Vagina (tissue), 2 donors: ENCODE results near the gene PRSS16. TPM values are rescaled to one million over a fixed set of nuclear protein-coding genes. Genes with fewer than 3 reads are reported as not detected.
"Not testable (repeated sequence)": the region's sequence is repeated elsewhere in the genome, so short reads cannot be mapped to it uniquely, and the experiment has no call there.

ENCODE experiments used
- DNase-seq, 2 donors: peaks; one replicate each; pipeline ENCODE4 v3.0.0-alpha.2; 2017; ENCODE audit errors: extremely low spot score in 2 of 2
- H3K27ac ChIP-seq: fragments of 200-600 bp; sonication (generic); one replicate; pipeline ENCODE4 v1.5.1; 2019
- H3K27me3 ChIP-seq: fragments of 200-600 bp; sonication (generic); one replicate; pipeline ENCODE4 v1.5.1; 2019
- H3K36me3 ChIP-seq, 2 donors: fragments of 200-600 bp; sonication (generic); one replicate each; pipeline ENCODE4 v1.5.1; 2017 to 2019
- H3K4me1 ChIP-seq: fragments of 200-600 bp; sonication (generic); one replicate; pipeline ENCODE4 v1.5.1; 2019
- H3K4me3 ChIP-seq, 2 donors: fragments of 200-600 bp; sonication (generic); 1 replicate in 1 of 2; 2 replicates in 1 of 2; pipeline ENCODE4 v1.5.1; 2016 to 2019
- H3K9me3 ChIP-seq: fragments of 200-600 bp; sonication (generic); one replicate; pipeline ENCODE4 v1.5.1; 2019
- CTCF ChIP-seq, 3 experiments: fragments of 450-650 bp in 2 of 3; fragments of 200-600 bp in 1 of 3; sonication (generic) in 1 of 3; IDR thresholded peaks; one replicate each; pipeline ENCODE4 v1.5.1; 2017 to 2019; ENCODE audit warnings: antibody characterized with exemption in 3 of 3, mild to moderate bottlenecking in 2 of 3, moderate library complexity in 2 of 3
- POLR2A ChIP-seq, 2 donors: fragments of 450-650 bp; IDR thresholded peaks; one replicate each; pipeline ENCODE4 v1.6.1; 2017; ENCODE audit warnings: antibody characterized with exemption in 2 of 2, mild to moderate bottlenecking in 2 of 2, moderate library complexity in 2 of 2
- POLR2AphosphoS5 ChIP-seq, 2 donors: sonication (generic); formaldehyde crosslinking; IDR thresholded peaks; one replicate each; pipeline ENCODE4 v1.9.0; 2017; ENCODE audit warnings: antibody characterized with exemption in 2 of 2, mild to moderate bottlenecking in 2 of 2, low read depth in 1 of 2; ENCODE audit not compliant: insufficient read depth in 1 of 2
- intact Hi-C: fragments of 100-400 bp; cut with DNase I; formaldehyde crosslinking; loops from one replicate; pipeline ENCODE4 v1.15.1; 2023
- total RNA-seq: library from RNA; depleted of rRNA; stranded (reverse); fragments of >200 nt; gene quantifications from one replicate; pipeline ENCODE4 v1.2.3, GENCODE V29; 2016

PRSS16 gene
- total RNA-seq, 1 donor from 2014 or later = 1.2 TPM

- H3K36me3 ChIP-seq = no peaks in the 10 kb centered on the region
- no peak overlapping the region for H3K4me3 ChIP-seq
- no peaks in the 10 kb centered on the region for H3K27me3 ChIP-seq
- TF ChIP-seq POLR2AphosphoS5 (IDR thresholded peaks at IDR 0.05; ENCODE audit: insufficient read depth in 1 of 2, low read depth in 1 of 2) = no peak
- no peak for TF ChIP-seq CTCF (IDR thresholded peaks at IDR 0.05)
- no peak for TF ChIP-seq POLR2A (IDR thresholded peaks at IDR 0.05)
- DNase-seq = no peak
- intact Hi-C loops = no loop called here
- H3K4me1 ChIP-seq = no peaks in the 10 kb centered on the region
- no peaks in the 10 kb centered on the region for H3K9me3 ChIP-seq
- H3K27ac ChIP-seq = no peak overlapping the region
These were observed 38.3 kb upstream of the PRSS16 start for GRCh38 chr6:27209196-27209595.

- Histone ChIP-seq H3K36me3 (no peaks in the 10 kb centered on the region), H3K27ac (no peak overlapping the region), H3K9me3 (no peaks in the 10 kb centered on the region), H3K27me3 (no peaks in the 10 kb centered on the region), H3K4me3 (no peak overlapping the region), H3K4me1 (no peaks in the 10 kb centered on the region)
- TF ChIP-seq POLR2AphosphoS5 (IDR thresholded peaks at IDR 0.05; ENCODE audit: insufficient read depth in 1 of 2, low read depth in 1 of 2) (no peak), CTCF (IDR thresholded peaks at IDR 0.05) (no peak), POLR2A (IDR thresholded peaks at IDR 0.05) (no peak)
- no peak for DNase-seq
- intact Hi-C loops = no loop called here
These were observed 37.7 kb upstream of the PRSS16 start for GRCh38 chr6:27209659-27210269.

- H3K9me3 ChIP-seq, H3K36me3 ChIP-seq, intact Hi-C loops, H3K27ac ChIP-seq, H3K4me3 ChIP-seq, H3K27me3 ChIP-seq, DNase-seq, H3K4me1 ChIP-seq: not testable (repeated sequence)
These were observed 34.4 kb upstream of the PRSS16 start for GRCh38 chr6:27213091-27213517.

GRCh38 chr6:27213544-27214125 is 33.9 kb upstream of the PRSS16 start:
- Histone ChIP-seq H3K27ac (no peak overlapping the region), H3K9me3 (no peaks in the 10 kb centered on the region), H3K27me3 (no peaks in the 10 kb centered on the region), H3K4me1 (no peaks in the 10 kb centered on the region), H3K4me3 (no peak overlapping the region), H3K36me3 (no peaks in the 10 kb centered on the region)
- no peak for DNase-seq
- intact Hi-C loops = no loop called here
- no peak for TF ChIP-seq POLR2A (IDR thresholded peaks at IDR 0.05)
- TF ChIP-seq POLR2AphosphoS5 (IDR thresholded peaks at IDR 0.05; ENCODE audit: insufficient read depth in 1 of 2, low read depth in 1 of 2) = no peak
- no peak for TF ChIP-seq CTCF (IDR thresholded peaks at IDR 0.05)

GRCh38 chr6:27214126-27214601 is 33.3 kb upstream of the PRSS16 start:
- Histone ChIP-seq H3K4me1 (no peaks in the 10 kb centered on the region), H3K9me3 (no peaks in the 10 kb centered on the region), H3K4me3 (no peak overlapping the region), H3K36me3 (no peaks in the 10 kb centered on the region), H3K27ac (no peak overlapping the region), H3K27me3 (no peaks in the 10 kb centered on the region)
- no peak for DNase-seq
- TF ChIP-seq CTCF (IDR thresholded peaks at IDR 0.05) (no peak), POLR2AphosphoS5 (IDR thresholded peaks at IDR 0.05; ENCODE audit: insufficient read depth in 1 of 2, low read depth in 1 of 2) (no peak), POLR2A (IDR thresholded peaks at IDR 0.05) (no peak)
- intact Hi-C loops = no loop called here
